SK-N-SH (cell line): Measurements from ENCODE around the gene RNF113A. TPM values are rescaled to one million over a fixed set of nuclear protein-coding genes. Genes with fewer than 3 reads are reported as not detected.

Source experiments
- CTCF ChIA-PET: fragments of 300-600, 350-600 bp; formaldehyde crosslinking; extraction: SDS; loops from one replicate; lab custom pipeline; 2021; lab: Yijun Ruan, JAX
- POLR2A ChIA-PET: fragments of 350-600 bp; sonication (Branson Sonifier 250); formaldehyde crosslinking; extraction: SDS; loops from one replicate; lab custom pipeline; 2020; ENCODE audit warnings: antibody characterized with exemption, inconsistent platforms; lab: Yijun Ruan, JAX
- DNase-seq: peaks from one replicate; pipeline ENCODE4 v3.0.0; 2012
- H2AFZ ChIP-seq: fragments of 200-600 bp; sonication (generic); 2 replicates; pipeline ENCODE4 v1.8.1; 2016; ENCODE audit warnings: antibody characterized with exemption, mild to moderate bottlenecking, low read depth
- H3F3A ChIP-seq: fragments of 200-600 bp; sonication (generic); replicated peaks from 2 replicates; pipeline ENCODE3; 2016; ENCODE audit warnings: antibody characterized with exemption, mild to moderate bottlenecking; ENCODE audit not compliant: insufficient read depth
- H3K27ac ChIP-seq, 2 experiments: fragments of 200-500 bp in 1 of 2; fragments of 200-600 bp in 1 of 2; sonication (Bioruptor generic) in 1 of 2; sonication (generic), shearing (Covaris generic) in 1 of 2; 2 replicates each; pipeline versions ENCODE4 v1.5.1 to v1.6.1; 2014 to 2016; ENCODE audit warnings: low read depth in 2 of 2, inconsistent platforms in 1 of 2, low read length in 1 of 2, mild to moderate bottlenecking in 1 of 2, mixed read lengths in 1 of 2
- H3K27me3 ChIP-seq: fragments of 200-600 bp; sonication (generic), shearing (Covaris generic); 2 replicates; pipeline ENCODE4 v1.6.1; 2016; ENCODE audit warnings: mixed run types; ENCODE audit not compliant: insufficient read depth
- H3K36me3 ChIP-seq, 2 experiments: fragments of 200-500 bp in 1 of 2; fragments of 200-600 bp in 1 of 2; sonication (Bioruptor generic) in 1 of 2; sonication (generic) in 1 of 2; replicated peaks in 1 of 2; 2 replicates each; pipeline versions ENCODE3 to v1.5.1; 2014 to 2016; ENCODE audit warnings: low read length in 1 of 2, mild to moderate bottlenecking in 1 of 2; ENCODE audit not compliant: insufficient read depth in 2 of 2, control insufficient read depth in 1 of 2
- H3K4me1 ChIP-seq, 2 experiments: fragments of 200-500 bp in 1 of 2; fragments of 200-600 bp in 1 of 2; sonication (Bioruptor generic) in 1 of 2; sonication (generic), shearing (Covaris generic) in 1 of 2; 2 replicates each; pipeline versions ENCODE4 v1.5.1 to v1.6.1; 2014 to 2016; ENCODE audit warnings: low read depth in 1 of 2, low read length in 1 of 2, mixed run types in 1 of 2; ENCODE audit not compliant: insufficient read depth in 2 of 2, control insufficient read depth in 1 of 2
- H3K4me2 ChIP-seq: fragments of 200-600 bp; sonication (generic), shearing (Covaris generic); 2 replicates; pipeline ENCODE4 v1.6.1; 2017; ENCODE audit warnings: mixed run types
- H3K4me3 ChIP-seq, 2 experiments: fragments of 200-500 bp in 1 of 2; fragments of 200-600 bp in 1 of 2; sonication (Bioruptor generic) in 1 of 2; sonication (generic), shearing (Covaris generic) in 1 of 2; 2 replicates each; pipeline versions ENCODE4 v1.5.1 to v1.8.1; 2014 to 2016; ENCODE audit warnings: low read depth in 2 of 2, inconsistent platforms in 1 of 2, low read length in 1 of 2, mild to moderate bottlenecking in 1 of 2, mixed read lengths in 1 of 2, moderate library complexity in 1 of 2
- H3K79me2 ChIP-seq: fragments of 200-600 bp; sonication (generic); 2 replicates; pipeline ENCODE4 v1.8.1; 2017; ENCODE audit warnings: mild to moderate bottlenecking; ENCODE audit not compliant: insufficient read depth
- H3K9ac ChIP-seq: fragments of 200-600 bp; sonication (generic); 2 replicates; pipeline ENCODE4 v1.6.1; 2017; ENCODE audit warnings: mixed run types
- H3K9me2 ChIP-seq: fragments of 200-600 bp; sonication (generic); 2 replicates; pipeline ENCODE4 v1.6.1; 2017; ENCODE audit warnings: mixed run types
- H3K9me3 ChIP-seq: fragments of 200-600 bp; sonication (generic); 2 replicates; pipeline ENCODE4 v1.6.1; 2017; ENCODE audit warnings: mixed run types, mild to moderate bottlenecking, moderate library complexity
- H4K20me1 ChIP-seq: fragments of 200-600 bp; sonication (generic); 2 replicates; pipeline ENCODE4 v1.6.1; 2017; ENCODE audit warnings: mild to moderate bottlenecking, mixed run types; ENCODE audit not compliant: insufficient read depth
- ELF1 ChIP-seq: IDR thresholded peaks from 2 replicates; pipeline ENCODE4 v1.4.0; 2012
- EP300 ChIP-seq, 2 experiments: IDR thresholded peaks; 2 replicates each; pipeline versions ENCODE4 v1.4.0 to v1.6.1; 2012; ENCODE audit warnings: borderline replicate concordance in 1 of 2, low read depth in 1 of 2, low read length in 1 of 2
- EZH2phosphoT487 ChIP-seq: fragments of 200-600 bp; sonication (generic); IDR thresholded peaks from 2 replicates; pipeline ENCODE4 v1.6.1; 2017; ENCODE audit warnings: low read depth, mixed run types, mild to moderate bottlenecking, antibody characterized with exemption, moderate library complexity, borderline replicate concordance
- FOXJ3 ChIP-seq: sonication (generic); formaldehyde crosslinking; IDR thresholded peaks from 2 replicates; pipeline ENCODE4 v1.5.1; 2020; ENCODE audit warnings: mild to moderate bottlenecking, missing genetic modification reagents
- JUND ChIP-seq: IDR thresholded peaks from 2 replicates; pipeline ENCODE4 v1.4.0; 2012
- MXI1 ChIP-seq: IDR thresholded peaks from 2 replicates; pipeline ENCODE4 v1.6.1; 2012; ENCODE audit warnings: mild to moderate bottlenecking, low read depth, low read length, improper control_type of control experiment
- NFIC ChIP-seq: IDR thresholded peaks from 2 replicates; pipeline ENCODE4 v1.4.0; 2012; ENCODE audit warnings: borderline replicate concordance
- PBX3 ChIP-seq: IDR thresholded peaks from 2 replicates; pipeline ENCODE4; 2012
- RAD21 ChIP-seq: IDR thresholded peaks from 2 replicates; pipeline ENCODE4 v1.6.1; 2012; ENCODE audit warnings: mild to moderate bottlenecking, low read length
- REST ChIP-seq: IDR thresholded peaks from 2 replicates; pipeline ENCODE4 v1.6.1; 2012; ENCODE audit warnings: mild to moderate bottlenecking, low read depth, low read length, moderate library complexity
- RFX5 ChIP-seq: IDR thresholded peaks from 2 replicates; pipeline ENCODE4 v1.6.1; 2012; ENCODE audit warnings: mild to moderate bottlenecking, improper control_type of control experiment, low read length
- RXRA ChIP-seq: IDR thresholded peaks from 2 replicates; pipeline ENCODE4 v1.4.0; 2012; ENCODE audit warnings: low read depth, mild to moderate bottlenecking, borderline replicate concordance
- TAF1 ChIP-seq: IDR thresholded peaks from 2 replicates; pipeline ENCODE4 v1.6.1; 2012; ENCODE audit warnings: low read depth, mild to moderate bottlenecking, low read length, moderate library complexity, borderline replicate concordance
- TEAD4 ChIP-seq: IDR thresholded peaks from 2 replicates; pipeline ENCODE4 v1.4.0; 2012; ENCODE audit warnings: mild to moderate bottlenecking, borderline replicate concordance; ENCODE audit not compliant: insufficient read depth
- YY1 ChIP-seq: IDR thresholded peaks from 2 replicates; pipeline ENCODE4 v1.4.0; 2012; ENCODE audit warnings: low read depth, mild to moderate bottlenecking
- WGBS: methylation state at CpG from one replicate; pipeline ENCODE4 v1.1.6; 2017; ENCODE audit warnings: low lambda C conversion rate; 5-methylcytosine and 5-hydroxymethylcytosine counted together
- polyA plus RNA-seq, 3 experiments: library from polyadenylated mRNA; depleted of rRNA; stranded (reverse); fragments of >200 nt; gene quantifications; 2 replicates each; pipeline ENCODE4 v1.2.3, GENCODE V29; 2012

The RNF113A gene
- polyA plus RNA-seq, 1 of the 3 experiments (the other 2 are of a cell fraction) = 14.8 TPM

GRCh38 chrX:119880552-119881437, 9.3 kb upstream of the RNF113A start (continued):
- TF ChIP-seq RXRA = no peak
- TF ChIP-seq PBX3 = no peak
- TF ChIP-seq JUND = no peak
- TF ChIP-seq RAD21 = peak; percentile 71
- TF ChIP-seq TEAD4 = no peak
- TF ChIP-seq TAF1 = no peak
- TF ChIP-seq YY1 = peak; percentile 36; the same call in 1 of the 2 replicates
- TF ChIP-seq FOXJ3 = no peak
- TF ChIP-seq MXI1 = no peak
- TF ChIP-seq EP300 (IDR thresholded peaks at IDR 0.05; ENCODE audit: borderline replicate concordance in 1 of 2, low read depth in 1 of 2, low read length in 1 of 2) = no peak
- TF ChIP-seq RFX5 = no peak
- no peak for TF ChIP-seq NFIC
- TF ChIP-seq ELF1 = no peak

- Histone ChIP-seq H2AFZ (no peak overlapping the region), H3K9me2 (no peaks in the 10 kb centered on the region), H3K9ac (no peak overlapping the region), H3K4me2 (no peak overlapping the region), H3K27ac (no peak overlapping the region), H3F3A (peaks cover 3% of the 10 kb centered on the region), H4K20me1 (no peaks in the 10 kb centered on the region), H3K4me1 (no peaks in the 10 kb centered on the region; a peak in 1 of 4 replicates), H3K79me2 (peaks cover 8% of the 10 kb centered on the region; the same call in 1 of the 2 replicates), H3K27me3 (no peaks in the 10 kb centered on the region; the same call in 1 of the 2 replicates), H3K9me3 (no peaks in the 10 kb centered on the region), H3K4me3 (no peak overlapping the region), H3K36me3 (peaks cover 3 to 9% of the 10 kb centered on the region in 2 experiments)
- ChIA-PET CTCF (interaction anchor here (0.9 to 2.5 kb wide), 7 partner anchors 10 to 197 kb away, joined by 3 to 7 read pairs (median 3); partner anchors contain the start of genes AKAP14 and UPF3B), POLR2A (no interaction called here)
- no peak for DNase-seq
- 39% methylated on average over 4 of the region's 5 CpGs for WGBS
- TF ChIP-seq TAF1 (no peak), REST (no peak), EZH2phosphoT487 (no peak)
These were observed 8.5 kb upstream of the RNF113A start for GRCh38 chrX:119880076-119880475.
